Smooth muscle cell of the coronary artery (primary cell): ENCODE measurements around the gene TEX264. TPM values are rescaled to one million over a fixed set of nuclear protein-coding genes. Genes with fewer than 3 reads are reported as not detected.

Source experiments
- total RNA-seq: library from RNA; depleted of rRNA; stranded (reverse); fragments of >200 nt; gene quantifications from 2 replicates; pipeline ENCODE4 v1.2.3, GENCODE V29; 2014; ENCODE audit warnings: low replicate concordance

The TEX264 gene, protein sequence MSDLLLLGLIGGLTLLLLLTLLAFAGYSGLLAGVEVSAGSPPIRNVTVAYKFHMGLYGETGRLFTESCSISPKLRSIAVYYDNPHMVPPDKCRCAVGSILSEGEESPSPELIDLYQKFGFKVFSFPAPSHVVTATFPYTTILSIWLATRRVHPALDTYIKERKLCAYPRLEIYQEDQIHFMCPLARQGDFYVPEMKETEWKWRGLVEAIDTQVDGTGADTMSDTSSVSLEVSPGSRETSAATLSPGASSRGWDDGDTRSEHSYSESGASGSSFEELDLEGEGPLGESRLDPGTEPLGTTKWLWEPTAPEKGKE
- 34.5 and 64.5 TPM in 2 replicates for total RNA-seq

DNA sequence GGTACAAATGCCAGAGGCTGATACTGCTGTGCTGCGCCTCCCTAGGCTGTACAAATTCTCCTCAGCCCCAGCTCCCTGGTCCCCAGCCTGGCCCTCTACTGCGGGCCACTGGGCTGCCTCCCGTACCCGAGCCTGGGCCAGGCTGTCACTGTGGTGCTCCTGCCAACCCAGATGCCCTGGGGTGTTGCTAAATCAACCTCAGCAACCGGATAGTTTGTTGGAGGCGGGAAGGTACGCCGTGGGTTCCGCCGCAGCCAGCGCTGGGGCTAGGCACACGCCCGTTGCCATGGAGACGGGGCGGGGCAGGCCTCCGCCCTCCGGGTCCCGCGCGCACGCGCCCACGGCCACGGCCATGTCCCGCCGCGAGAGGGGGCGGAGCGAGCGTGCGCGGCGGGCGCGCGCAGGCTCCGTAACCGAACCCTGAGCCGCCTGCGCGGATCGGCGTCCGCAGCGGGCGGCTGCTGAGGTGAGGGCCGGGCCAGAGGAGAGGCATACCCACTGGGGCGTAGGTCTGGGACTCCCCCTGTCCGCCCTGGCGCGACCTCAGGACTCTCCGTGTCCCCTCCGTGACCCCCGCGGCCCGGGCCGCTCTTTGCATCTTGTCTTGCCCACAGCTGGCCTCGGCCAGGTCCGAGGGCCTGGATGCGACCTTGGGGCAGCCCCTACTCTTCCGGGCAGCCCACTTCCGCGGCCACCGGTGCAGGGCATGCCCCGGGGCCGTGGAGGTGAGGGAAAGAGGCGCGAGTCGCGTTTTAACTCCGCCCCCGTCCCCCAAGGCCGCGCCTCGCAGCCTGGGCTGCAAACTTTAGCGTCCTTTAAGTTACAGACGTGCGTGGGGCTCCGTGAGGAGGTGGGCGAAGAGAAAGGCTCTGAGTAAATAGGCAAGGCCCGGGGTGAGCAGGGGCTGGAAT is at the start of gene TEX264:
TSS of gene TEX264 (plus strand) at position 430 of the 911 bp plus-strand sequence. CDS start 3,053 bp downstream, outside the sequence.

DNA sequence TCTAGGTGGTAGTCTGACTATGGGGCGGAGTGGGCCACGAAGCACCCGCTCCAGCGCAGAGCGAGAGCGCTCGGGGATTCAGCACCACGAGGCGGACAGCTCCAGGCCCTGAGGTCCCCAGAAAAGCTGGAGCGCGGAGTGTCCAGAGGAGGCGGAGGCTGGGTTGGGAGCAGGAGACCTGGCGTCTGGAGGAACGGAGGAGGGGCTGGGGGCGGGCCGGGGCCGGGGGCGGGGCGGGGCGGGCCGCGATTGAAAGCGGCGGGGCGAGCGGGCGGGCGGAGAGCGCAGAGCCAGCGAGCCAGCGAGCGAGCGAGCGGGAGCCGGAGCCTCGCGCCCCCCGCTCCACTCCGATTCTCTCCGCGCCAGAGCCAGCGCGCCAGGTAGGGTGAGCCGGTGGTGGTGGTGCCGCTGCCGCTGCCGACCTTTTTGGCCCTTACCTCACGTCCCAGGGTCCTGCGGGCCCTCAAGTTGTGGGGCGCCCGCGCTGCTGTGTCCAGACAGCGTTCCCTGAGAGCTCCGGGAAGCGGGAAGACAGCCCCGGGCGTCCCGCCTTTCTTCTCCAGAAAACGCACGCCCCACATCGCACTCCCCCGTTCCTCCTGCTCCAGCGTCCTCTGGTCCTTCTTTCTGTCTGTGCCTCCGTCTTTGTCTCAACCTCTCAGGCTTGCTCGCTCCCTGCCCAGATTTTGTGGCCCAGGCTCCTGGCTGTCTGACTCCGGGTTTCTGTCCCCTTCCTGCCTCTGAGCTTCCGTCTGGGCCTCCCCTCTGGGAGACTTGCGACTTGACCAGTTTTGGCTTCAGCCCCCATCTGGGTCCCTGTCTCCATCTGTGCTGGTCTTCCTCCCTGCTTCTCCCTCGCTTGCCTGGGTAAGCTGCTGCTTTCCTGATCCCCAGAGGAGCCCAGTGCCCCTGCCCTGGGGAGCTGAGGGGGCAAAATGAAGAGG is 36.0 kb downstream of the TEX264 start, which contains the start of gene GRM2:
TSS of gene GRM2 (plus strand) at position 281 of the 944 bp plus-strand sequence. CDS start 1,916 bp downstream, outside the sequence.

Other genes starting within 250 kb of the TEX264 start
- gene DCAF1, start 171.2 kb upstream of the TEX264 start, total RNA-seq: 10.1 and 18.0 TPM in 2 replicates
- 9.8 and 10.6 TPM in 2 replicates for gene RAD54L2, start 132.5 kb upstream of the TEX264 start, total RNA-seq
- under 0.01 and 0.12 TPM in 2 replicates for gene GRM2, start 35.8 kb downstream of the TEX264 start, total RNA-seq
- gene IQCF6, start 108.0 kb downstream of the TEX264 start, total RNA-seq: not detected in 2 replicates
- not detected in 2 replicates for gene IQCF2, start 190.4 kb downstream of the TEX264 start, total RNA-seq
- not detected in 2 replicates for gene IQCF5, start 204.3 kb downstream of the TEX264 start, total RNA-seq
- gene IQCF1, start 232.1 kb downstream of the TEX264 start, total RNA-seq: not detected in 2 replicates